Stimulated activated CD8-positive, alpha-beta memory T cell treated with anti-CD3 and anti-CD28 coated beads, Interleukin-12 subunit alpha, Interleukin-12 subunit beta, amount 100 ng/mL, for 4 hours (primary cell): Measurements from ENCODE around the gene MBP.

Source experiments
- DNase-seq: peaks from one replicate; pipeline ENCODE4 v3.0.0-alpha.2; 2020; ENCODE audit warnings: low read depth

Gene MBP

DNA sequence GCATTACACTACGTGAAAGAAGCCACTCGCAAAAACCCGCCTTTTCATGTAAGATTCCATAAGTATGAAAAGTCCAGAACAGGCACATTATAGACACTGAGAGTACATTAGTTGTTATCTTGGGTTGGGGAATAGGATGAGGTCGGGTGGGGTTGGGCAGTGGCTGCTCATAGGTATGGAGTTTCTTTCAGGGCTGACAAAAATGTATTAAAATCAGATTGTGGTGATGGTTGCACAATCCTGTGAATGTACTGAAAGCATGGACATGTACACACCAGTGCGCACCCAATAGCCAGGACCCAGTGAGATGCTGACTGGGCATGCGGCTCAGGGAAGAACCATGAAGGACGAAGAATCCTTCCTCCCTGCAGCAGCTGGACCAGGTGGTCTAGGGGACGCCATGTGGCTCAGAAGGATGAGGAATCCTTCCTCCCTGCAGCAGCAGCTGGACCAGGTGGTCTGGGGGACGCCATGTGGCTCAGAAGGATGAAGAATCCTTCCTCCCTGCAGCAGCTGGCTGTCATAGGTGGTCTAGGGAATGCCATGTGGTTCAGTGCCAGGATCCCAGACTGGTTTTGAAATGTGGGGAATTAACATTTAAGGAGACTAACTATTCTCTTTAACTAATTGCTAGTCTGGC is 50.1 kb downstream of the MBP start:
- DNase-seq = no peak

- DNase-seq = no peak
Measured at GRCh38 chr18:77081390-77081778, 51.2 kb downstream of the MBP start.

- DNase-seq = no peak
Measured at GRCh38 chr18:77079954-77080682, 52.5 kb downstream of the MBP start.

DNA sequence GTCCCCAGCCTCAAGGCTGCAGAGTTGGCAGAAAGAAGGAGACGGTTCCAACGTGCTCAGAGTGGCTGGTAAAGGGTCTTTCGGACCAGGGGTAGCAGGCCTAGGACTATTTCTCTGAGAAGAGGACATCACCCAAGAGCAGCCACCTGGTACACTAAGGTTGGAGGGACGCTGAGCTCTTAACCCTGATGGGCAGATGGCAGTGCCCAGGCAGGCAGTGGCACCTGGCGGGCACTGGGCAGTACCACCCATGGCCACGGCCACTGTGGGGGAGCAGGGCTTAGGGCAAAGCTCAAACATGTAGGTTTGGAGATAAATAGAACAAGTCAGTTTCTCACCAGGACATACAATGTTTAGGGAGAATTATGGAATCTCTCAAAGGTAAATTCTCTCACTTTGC is 53.5 kb downstream of the MBP start:
- DNase-seq = no peak

DNA sequence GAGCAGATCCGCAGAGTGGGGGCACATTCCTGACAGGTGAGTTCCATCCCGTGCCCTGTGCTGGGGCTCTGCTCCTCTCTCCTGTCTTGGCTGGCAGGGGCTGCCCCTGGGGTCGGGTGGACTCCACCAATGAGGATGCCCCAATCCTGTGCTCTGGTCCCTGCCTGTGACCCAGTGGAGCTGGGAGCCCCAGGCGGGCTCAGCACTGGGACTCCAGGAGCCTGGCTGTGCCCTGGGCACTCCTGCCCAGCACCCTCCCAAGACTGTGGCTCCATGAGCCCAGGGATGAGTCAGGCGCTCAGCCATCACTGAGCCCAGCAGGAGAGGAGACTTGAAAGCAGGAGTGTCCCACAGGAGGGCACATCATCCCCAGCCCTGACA is 53.9 kb downstream of the MBP start:
- no peak for DNase-seq

DNA sequence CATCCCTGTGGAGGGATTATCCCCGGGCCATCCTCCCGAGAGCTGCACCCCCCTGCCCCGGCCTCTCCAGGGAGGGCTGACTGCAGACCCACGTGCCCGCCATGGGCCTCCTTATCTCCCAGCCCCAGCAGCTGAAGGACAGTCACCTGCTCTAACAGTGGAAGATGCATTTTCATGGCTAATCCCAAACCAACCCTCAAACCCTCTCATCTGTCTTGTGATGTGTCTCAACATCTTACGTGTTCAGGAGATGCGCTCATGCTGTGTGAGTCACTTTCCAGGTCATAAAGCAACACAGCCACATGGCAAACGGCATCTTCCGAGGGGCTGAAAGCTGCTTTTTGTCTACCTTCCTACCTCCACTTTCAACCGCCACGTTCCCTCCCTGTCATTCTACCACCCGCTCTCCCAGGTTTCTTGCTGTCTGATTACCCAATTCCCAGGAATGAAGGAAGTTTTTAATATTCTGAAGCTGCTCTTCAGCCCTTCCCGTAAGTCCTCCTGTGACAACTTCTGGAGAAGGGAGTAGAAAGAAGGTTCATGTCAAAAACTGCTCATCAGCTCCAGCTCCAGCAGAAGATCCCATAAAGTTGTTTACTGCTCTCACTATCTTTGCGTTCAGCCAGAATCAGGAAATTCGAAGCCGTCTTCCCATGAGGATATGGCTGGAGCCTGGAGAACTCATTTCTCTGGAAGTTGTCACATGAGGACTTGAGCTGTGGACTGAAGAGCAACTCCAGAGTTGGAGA is 54.5 kb downstream of the MBP start:
- no peak for DNase-seq

GRCh38 chr18:77077401-77077800 is 55.2 kb downstream of the MBP start:
- no peak for DNase-seq

DNA sequence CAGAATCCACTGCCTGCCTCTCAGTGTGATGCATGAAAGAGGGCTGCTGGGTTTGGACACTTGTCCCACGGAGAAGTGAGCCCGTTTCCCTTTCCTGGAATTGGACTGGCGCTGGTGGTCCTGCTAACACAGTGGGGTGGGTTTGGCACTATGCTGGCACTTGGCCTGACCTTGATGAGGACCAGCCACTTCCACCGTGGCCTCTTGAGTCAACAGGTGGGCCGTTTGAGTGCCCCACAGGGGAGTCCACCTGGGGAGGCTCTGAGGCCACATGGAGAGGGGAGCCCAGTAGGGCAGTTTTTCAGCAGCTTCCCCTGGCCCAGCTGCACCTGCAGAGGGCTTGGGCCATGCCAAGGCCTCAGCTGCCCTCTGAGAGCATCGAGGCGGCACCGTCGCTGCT is 56.5 kb downstream of the MBP start:
- no peak for DNase-seq

- DNase-seq = no peak
Measured at GRCh38 chr18:77074431-77074830, 58.2 kb downstream of the MBP start.

GRCh38 chr18:77073336-77074093 is 59.1 kb downstream of the MBP start:
- DNase-seq = no peak

DNA sequence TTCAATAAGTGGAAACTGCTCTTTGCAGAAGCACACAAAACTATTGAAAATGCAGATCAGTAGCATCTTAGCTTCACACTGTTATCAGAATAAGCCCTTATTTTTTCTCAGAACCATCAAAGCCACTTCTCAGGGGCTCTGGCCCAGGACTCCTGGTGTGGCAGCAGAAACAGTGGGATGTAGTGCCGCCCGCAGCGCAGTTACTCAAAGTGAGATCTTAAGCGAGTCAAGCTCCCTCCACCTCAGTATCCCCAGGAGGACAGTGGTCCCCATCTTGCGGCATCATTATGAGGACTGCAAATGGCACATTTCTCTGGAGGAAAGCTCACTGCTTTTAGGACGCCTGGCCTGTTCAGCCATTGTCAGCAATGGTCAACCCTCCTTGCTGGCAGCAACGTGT is 60.0 kb downstream of the MBP start:
- no peak for DNase-seq

GRCh38 chr18:77071711-77072292 is 60.8 kb downstream of the MBP start:
- no peak for DNase-seq

GRCh38 chr18:77071061-77071460 is 61.5 kb downstream of the MBP start:
- DNase-seq = no peak

- DNase-seq = no peak
Measured at GRCh38 chr18:77070627-77071026, 62.0 kb downstream of the MBP start.

GRCh38 chr18:77069931-77070330 is 62.7 kb downstream of the MBP start:
- DNase-seq = no peak

- no peak for DNase-seq
Measured at GRCh38 chr18:77069482-77069881, 63.1 kb downstream of the MBP start.

DNA sequence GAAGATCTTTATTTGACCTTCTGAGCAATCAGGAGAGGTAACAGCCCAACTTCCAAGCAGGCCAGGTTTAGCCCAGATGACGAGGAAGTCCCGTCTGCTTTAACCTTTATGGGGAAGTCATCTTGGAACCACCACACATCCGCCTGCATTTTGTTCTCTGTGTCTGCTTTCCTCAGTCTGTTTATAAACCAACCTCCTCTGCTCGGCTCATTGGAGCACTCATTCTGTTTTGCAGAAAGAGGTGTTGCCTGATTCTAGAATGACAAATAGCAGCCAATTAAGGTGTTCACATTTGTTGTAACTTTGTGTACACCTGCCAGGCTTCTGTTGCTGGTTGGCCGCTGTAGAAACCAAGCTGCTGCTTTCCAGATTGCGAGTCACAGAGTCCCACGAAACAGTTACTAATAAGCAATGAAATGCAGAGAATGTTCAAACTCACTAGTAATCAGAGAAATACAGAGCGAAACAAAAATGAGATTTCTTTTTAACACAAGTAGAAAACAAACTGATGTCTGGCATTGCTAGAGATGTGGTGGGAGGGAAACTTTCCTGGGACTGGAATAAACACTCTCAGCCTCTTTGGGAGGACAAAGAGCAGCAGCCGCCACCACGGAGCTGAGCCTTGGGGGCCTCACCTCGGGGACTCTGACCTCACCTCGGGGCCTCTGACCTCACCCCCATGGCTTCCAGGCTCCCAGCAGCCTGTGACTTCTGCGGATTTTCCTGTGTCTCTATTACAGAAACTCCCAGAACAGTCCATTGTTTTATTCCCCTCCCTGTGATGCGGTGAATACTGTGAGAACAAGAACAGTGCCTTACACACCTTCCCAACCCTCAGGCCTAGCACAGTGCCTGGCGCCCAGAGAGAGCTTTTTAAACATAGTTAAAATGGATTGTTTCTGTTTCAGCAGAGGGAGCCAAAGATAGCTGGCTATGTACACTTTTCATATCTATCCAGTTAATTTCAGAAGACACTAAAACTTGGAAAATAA is 64.0 kb downstream of the MBP start:
- no peak for DNase-seq

GRCh38 chr18:77067291-77068061 is 65.1 kb downstream of the MBP start:
- DNase-seq = peak; percentile 66

DNA sequence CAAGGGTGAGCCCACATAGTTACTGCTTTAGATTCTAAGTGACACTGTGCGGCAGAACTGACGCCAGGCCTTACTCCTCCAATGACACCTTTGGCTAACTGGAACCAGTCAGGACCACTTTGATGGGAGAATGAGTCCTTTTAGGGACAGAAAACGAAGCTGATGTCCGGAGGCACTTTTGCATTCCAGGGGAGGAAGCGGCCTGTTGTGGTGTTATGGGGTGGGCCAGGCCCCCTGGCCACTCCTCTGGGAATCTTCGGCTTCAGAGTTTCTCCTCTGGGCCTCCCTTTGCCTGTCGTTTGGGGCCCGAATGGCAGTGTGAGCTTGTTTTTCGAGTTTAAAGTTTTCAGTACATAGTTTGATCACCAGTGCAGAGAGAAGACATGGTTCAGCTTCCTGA is 65.9 kb downstream of the MBP start:
- DNase-seq = no peak

- no peak for DNase-seq
Measured at GRCh38 chr18:77066101-77066500, 66.5 kb downstream of the MBP start.
